HG02759 (cell line): Measurements from ENCODE around the gene C1orf174.

Source experiments
- ATAC-seq: cut with Tn5 transposase; IDR thresholded peaks from one replicate; pipeline ENCODE4 v1.9.1; 2021; ENCODE audit warnings: mild to moderate bottlenecking, moderate library complexity; ENCODE audit not compliant: unreplicated experiment

The C1orf174 gene

GRCh38 chr1:3841491-3841890 lies 58.6 kb downstream of the C1orf174 start:
- no peak for ATAC-seq
